D721Med (cell line): ENCODE data around the gene GRIA1.

ENCODE experiments used
- DNase-seq: peaks from one replicate; pipeline ENCODE4 v3.0.0; 2011; ENCODE audit warnings: low spot score; ENCODE audit not compliant: insufficient read length
- FAIRE-seq: peaks from 2 replicates; lab custom pipeline; 2011; peaks lifted over from hg19 to GRCh38; lab: Jason Lieb, UNC
- TF ChIP-seq, protein P1 (sequence below): IDR thresholded peaks from 2 replicates; pipeline ENCODE4 v1.5.1; 2012; ENCODE audit warnings: mild to moderate bottlenecking, control low read depth; ENCODE audit not compliant: insufficient read depth; ENCODE audit errors: missing control alignments

Gene GRIA1

DNA sequence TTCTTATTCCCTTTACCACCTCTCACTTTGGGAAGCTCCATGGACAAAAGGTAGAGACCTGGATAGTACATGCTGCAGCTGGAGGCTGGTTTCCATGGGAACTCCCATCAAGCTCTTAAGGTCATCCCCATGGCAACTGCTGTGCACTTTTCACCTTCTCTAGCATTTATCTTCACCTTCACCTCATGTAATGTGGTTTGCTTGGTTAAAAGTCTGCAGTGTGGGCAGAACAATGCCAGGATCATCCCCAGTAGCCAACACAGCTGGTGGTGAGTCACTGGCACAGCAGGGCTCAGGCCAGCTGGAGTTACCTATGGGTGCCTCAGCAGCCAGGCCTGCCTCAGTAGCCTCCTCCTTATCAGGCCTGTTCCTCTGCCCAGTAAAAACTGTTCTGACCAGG is 210.5 kb downstream of the GRIA1 start:
- DNase-seq, result no peak
- TF ChIP-seq, protein P1, sequence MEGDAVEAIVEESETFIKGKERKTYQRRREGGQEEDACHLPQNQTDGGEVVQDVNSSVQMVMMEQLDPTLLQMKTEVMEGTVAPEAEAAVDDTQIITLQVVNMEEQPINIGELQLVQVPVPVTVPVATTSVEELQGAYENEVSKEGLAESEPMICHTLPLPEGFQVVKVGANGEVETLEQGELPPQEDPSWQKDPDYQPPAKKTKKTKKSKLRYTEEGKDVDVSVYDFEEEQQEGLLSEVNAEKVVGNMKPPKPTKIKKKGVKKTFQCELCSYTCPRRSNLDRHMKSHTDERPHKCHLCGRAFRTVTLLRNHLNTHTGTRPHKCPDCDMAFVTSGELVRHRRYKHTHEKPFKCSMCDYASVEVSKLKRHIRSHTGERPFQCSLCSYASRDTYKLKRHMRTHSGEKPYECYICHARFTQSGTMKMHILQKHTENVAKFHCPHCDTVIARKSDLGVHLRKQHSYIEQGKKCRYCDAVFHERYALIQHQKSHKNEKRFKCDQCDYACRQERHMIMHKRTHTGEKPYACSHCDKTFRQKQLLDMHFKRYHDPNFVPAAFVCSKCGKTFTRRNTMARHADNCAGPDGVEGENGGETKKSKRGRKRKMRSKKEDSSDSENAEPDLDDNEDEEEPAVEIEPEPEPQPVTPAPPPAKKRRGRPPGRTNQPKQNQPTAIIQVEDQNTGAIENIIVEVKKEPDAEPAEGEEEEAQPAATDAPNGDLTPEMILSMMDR, result no peak
- FAIRE-seq, result no peak

DNA sequence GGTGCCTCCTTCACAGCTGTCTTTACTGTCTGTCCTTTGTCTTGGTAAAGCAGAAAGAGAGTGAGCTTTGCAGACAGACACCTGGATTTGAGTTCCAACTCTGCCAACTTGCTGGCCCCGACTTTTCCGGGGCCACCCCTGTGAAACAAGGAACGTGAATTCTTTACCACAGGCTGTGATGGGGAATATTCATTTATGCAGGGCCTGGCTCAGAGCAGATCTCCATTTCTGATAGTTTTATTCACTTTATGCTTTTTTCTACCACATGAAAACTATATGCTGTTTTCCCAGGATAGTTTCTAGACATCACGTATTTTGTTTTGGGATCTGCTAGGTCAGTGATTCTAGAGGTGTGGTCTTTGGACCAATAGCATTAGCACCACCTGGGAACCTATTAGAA is 211.8 kb downstream of the GRIA1 start:
- no peak for FAIRE-seq
- TF ChIP-seq, protein P1, result no peak
- DNase-seq, result no peak

DNA sequence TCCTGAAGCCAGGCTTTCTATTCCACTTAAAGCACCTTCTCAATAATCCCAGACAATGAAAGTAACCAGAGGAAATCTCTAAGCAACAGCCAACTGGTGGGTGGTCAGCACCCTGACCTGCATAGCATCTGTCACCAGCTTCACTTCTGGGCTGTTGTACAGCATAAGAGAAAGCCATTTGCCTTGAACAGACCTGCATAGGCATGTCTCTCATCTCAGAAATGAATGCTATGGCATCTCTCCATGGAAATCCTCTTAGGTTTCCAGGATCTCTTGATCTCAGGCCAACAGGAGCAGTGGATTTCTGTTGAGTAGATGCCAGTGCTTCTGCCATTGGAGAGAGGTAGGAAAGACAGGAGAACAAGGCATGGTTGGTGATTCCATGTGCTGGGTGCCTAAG is 213.6 kb downstream of the GRIA1 start:
- DNase-seq (no peak), FAIRE-seq (no peak)
- TF ChIP-seq, protein P1, result no peak

DNA sequence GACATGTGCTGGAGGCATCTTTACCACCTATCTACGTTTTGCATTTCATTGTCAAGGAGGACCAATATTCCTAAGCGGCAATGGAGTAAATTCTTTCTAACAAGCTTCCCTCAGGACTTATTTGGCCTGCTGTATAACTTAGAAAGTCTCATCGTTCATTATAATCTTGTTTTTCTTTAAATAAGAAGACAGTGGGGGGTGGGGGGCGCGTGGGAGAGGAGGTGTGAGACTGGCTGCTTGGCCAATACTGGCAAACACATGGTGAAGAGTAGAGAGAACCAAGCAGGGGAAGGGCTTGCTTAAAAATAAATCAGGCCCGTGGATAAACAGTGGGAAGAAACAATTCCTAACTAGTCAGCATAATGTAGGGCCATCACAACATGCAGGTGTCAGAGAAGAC is 217.2 kb downstream of the GRIA1 start:
- DNase-seq (no peak), FAIRE-seq (no peak)
- TF ChIP-seq, protein P1, result no peak

DNA sequence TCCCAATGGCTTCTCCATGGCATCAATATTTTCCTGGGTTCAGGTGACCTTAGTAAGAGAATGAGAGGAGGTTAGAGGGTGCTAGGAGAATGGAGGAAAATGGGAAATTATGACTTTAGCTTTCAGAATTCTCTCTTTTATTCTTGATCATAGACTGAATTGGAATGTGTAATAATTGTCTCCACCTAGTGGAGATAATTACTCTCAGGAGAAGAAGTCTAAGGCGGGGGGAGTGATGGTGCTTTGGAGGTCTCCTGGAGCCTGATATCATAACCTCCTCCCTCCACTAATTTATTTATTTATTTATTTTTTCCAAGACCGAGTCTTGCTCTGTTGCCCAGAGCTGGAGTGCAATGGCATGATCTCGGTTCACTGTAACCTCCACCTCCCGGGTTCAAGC is 221.3 kb downstream of the GRIA1 start:
- no peak for DNase-seq
- TF ChIP-seq, protein P1, result peak; percentile 10
- no peak for FAIRE-seq

DNA sequence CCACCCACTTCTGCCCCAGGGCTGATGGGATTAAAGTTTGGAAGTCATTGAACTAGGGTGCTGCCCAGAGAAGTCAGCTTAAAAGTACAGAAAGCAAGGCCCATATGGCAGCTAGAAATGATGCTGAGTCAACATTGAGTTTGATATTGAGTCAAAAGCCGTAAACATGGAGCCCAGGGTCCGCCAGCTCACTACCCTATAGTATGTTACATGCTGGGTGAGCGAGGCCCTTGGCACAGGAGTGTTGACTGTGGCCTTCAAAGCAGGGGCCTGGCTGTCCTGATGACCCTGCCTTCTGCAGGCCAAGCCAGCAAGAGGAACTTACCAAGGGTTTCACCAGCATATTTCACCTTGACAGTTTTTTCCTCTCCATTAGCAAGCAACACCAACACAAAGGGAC is 222.5 kb downstream of the GRIA1 start:
- DNase-seq (no peak), FAIRE-seq (no peak)
- TF ChIP-seq, protein P1, result no peak

DNA sequence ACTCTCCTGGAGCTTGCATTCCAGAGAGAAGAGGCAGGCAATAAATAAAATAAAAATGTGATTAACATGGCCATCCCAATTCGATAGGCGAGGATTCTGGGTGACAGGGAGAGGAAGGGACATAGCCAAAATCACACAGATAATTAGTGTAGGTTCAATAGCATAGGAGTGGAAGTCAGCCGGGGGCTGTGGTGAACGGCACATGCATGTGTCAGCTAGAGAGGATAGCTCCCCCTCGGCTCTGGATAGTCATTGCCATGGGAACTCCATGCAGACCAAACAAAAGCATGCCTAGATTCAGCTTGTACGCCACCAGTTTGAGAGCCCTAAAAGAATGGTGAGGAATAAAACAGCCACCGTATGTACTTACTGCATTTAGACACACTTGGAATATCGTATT is 223.5 kb downstream of the GRIA1 start:
- TF ChIP-seq, protein P1, result no peak
- FAIRE-seq, result no peak
- no peak for DNase-seq
